PFSK-1 (cell line): ENCODE results near the gene CREB3L2.

Source experiments
- FOXP2 ChIP-seq: optimal IDR thresholded peaks from 2 replicates; pipeline ENCODE3; 2011; ENCODE audit warnings: borderline replicate concordance, control low read depth, inconsistent platforms; ENCODE audit not compliant: insufficient read depth; ENCODE audit errors: extremely low read length, extremely low read depth
- POLR2AphosphoS5 ChIP-seq: IDR thresholded peaks from 2 replicates; pipeline ENCODE4 v1.6.1; 2012; ENCODE audit warnings: low read depth, mild to moderate bottlenecking, control low read depth, low read length, moderate library complexity
- REST ChIP-seq, 2 experiments: IDR thresholded peaks; 2 replicates each; pipeline versions ENCODE4 v1.6.1 to v1.8.0; 2011 to 2012; ENCODE audit warnings: low read depth in 2 of 2, low read length in 2 of 2, control low read depth in 1 of 2, inconsistent platforms in 1 of 2, mild to moderate bottlenecking in 1 of 2, moderate library complexity in 1 of 2; ENCODE audit not compliant: insufficient read depth in 1 of 2
- SIN3A ChIP-seq: IDR thresholded peaks from 2 replicates; pipeline ENCODE4 v1.6.1; 2012; ENCODE audit warnings: mild to moderate bottlenecking, low read length, moderate library complexity, borderline replicate concordance; ENCODE audit not compliant: insufficient read depth
- TAF1 ChIP-seq: IDR thresholded peaks from 2 replicates; pipeline ENCODE4 v1.6.1; 2012; ENCODE audit warnings: low read length, control low read depth, borderline replicate concordance; ENCODE audit not compliant: insufficient read depth

CREB3L2 gene

DNA sequence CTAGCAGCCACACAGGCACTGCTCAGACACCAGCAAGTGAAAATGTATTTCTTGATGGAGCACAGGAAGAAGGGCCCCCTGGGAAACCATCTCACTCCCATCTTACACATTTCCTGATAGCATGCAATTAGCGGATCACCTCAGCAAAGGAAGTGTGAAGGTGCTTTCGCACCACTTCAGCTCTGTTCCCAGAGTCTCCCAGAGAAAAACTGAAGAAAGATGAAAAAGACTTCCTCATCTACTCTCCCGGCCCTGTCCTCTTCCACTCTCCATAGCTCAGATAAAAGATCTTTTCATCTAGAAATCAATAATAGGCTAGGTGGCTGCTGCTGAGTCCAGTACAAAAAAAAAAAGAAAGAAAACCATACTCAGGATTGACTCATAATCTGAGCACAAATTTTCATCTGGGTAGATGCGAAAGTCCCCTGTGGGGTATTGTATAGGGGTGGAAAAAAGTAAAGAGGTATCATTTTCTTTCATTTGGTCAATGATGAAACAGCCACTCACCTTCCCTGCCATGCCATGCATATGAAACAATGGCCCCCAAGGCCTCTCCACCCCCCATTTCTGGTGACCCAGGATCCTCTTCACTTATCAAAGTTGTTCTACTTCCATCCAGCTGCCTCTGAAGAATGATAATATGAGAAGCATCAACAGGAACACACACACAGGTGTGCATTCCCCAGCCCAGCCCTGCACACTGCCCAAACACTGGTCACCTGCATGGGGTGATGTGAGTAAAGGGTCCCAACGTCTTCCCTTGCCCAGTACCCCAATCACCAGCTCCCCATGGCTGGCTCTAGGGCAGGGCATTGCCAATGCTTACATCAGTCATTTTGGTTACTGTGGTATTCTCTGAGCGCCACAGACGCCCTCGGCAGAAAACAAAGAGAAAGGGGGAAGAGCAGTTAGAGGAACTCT is 106.3 kb downstream of the CREB3L2 start:
- TF ChIP-seq TAF1 (no peak), POLR2AphosphoS5 (no peak), SIN3A (no peak), REST (IDR thresholded peaks at IDR 0.05; ENCODE audit: insufficient read depth in 1 of 2, low read depth in 2 of 2, low read length in 2 of 2) (no peak), FOXP2 (no peak)

GRCh38 chr7:137893143-137893742 is 108.6 kb downstream of the CREB3L2 start:
- TF ChIP-seq POLR2AphosphoS5 (no peak), REST (IDR thresholded peaks at IDR 0.05; ENCODE audit: insufficient read depth in 1 of 2, low read depth in 2 of 2, low read length in 2 of 2) (no peak), FOXP2 (no peak), SIN3A (no peak), TAF1 (no peak)

- TF ChIP-seq SIN3A (no peak), POLR2AphosphoS5 (no peak), FOXP2 (no peak), REST (IDR thresholded peaks at IDR 0.05; ENCODE audit: insufficient read depth in 1 of 2, low read depth in 2 of 2, low read length in 2 of 2) (no peak), TAF1 (no peak)
Measured at GRCh38 chr7:137891016-137891655, 110.8 kb downstream of the CREB3L2 start.

GRCh38 chr7:137890449-137890921 is 111.4 kb downstream of the CREB3L2 start:
- TF ChIP-seq REST (IDR thresholded peaks at IDR 0.05; ENCODE audit: insufficient read depth in 1 of 2, low read depth in 2 of 2, low read length in 2 of 2), result no peak
- TF ChIP-seq TAF1, result no peak
- no peak for TF ChIP-seq SIN3A
- TF ChIP-seq FOXP2, result no peak
- no peak for TF ChIP-seq POLR2AphosphoS5
